Fibroblast of skin of left biceps (primary cell): ENCODE results near the gene VRK1.
"Not testable (repeated sequence)": the region's sequence is repeated elsewhere in the genome, so short reads cannot be mapped to it uniquely, and the experiment has no call there.

Source experiments
- DNase-seq, 2 experiments: peaks; one replicate each; pipeline ENCODE4 v3.0.0-alpha.2; 2013; ENCODE audit warnings: low read depth in 2 of 2

Gene VRK1

GRCh38 chr14:96796851-96797581, at the start of gene VRK1:
VRK1 (plus strand) TSS chr14:96797382; CDS start chr14:96833472, 36,090 bp downstream.
- peak; percentile 85 to 88 for DNase-seq

GRCh38 chr14:96747608-96748007, 49.6 kb upstream of the VRK1 start:
- DNase-seq: no peak

GRCh38 chr14:96748362-96748761, 48.8 kb upstream of the VRK1 start:
- no peak for DNase-seq

DNA sequence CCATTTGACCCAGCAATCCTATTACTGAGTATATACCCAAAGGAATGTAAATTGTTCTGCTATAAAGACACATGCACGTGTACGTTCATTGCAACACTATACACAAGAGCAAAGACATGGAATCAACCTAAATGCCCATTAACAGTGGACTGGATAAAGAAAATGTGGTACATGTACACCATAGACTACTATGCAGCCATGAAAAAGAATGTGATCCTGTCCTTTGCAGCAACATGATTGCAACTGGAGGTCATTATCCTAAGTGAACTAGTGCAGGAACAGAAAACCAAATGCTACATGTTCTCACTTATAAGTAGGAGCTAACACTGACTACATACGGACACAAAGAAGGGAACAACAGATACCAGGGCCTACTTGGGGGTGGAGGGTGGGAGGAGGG, 45.7 kb upstream of the VRK1 start:
- DNase-seq: no peak

DNA sequence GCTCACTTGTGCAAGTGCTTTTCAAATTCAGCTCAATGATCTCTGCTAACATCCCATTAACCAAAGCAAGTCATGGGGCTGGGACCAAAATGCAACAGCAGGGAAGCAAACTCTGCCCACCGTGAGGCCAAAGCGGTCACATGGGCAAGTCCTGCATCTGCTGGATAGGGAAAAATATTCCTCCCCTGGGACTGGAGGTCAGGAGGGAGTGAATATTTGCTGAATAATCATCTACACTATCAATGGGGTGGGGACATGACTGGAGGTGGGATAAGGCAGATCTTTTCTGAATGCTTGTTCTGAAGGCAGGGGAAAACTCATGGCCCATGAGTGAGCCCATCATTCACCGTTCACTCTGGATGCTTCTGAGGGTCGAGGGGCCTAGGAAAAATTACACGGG, 45.1 kb upstream of the VRK1 start:
- no peak for DNase-seq

- DNase-seq: no peak
Measured at GRCh38 chr14:96752594-96752993, 44.6 kb upstream of the VRK1 start.

DNA sequence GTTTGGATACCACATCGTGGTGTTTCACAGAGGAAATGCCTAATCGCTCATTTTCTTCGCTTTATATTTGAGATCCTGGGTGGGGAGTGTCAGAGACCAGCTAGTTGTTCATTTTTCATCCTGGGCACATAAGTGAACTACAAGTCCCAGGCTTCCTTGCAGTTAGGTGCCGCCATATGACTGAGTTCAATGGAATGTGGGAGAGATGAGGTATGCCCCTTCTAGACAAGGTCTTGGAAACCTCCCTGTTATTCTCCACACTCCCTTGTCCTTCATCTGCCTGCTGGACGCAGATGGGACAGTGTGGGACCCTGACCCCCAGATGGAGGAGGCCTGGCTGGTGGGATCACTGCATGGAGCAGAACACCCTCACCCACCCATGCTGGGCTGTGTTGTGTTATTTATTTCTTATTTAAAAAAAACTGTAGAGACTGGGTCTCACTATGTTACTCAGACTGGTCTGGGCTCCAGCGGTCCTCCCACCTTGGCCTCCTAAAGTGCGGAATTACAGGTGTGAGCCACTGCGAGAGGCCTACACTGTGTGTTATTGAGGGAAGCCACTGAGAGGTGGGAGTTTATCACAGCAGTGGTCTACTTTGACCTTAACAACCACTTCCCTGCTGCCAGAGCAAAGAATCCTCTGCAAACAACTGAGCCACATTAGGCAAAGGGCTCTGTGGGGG, 42.9 kb upstream of the VRK1 start:
- DNase-seq: no peak

DNA sequence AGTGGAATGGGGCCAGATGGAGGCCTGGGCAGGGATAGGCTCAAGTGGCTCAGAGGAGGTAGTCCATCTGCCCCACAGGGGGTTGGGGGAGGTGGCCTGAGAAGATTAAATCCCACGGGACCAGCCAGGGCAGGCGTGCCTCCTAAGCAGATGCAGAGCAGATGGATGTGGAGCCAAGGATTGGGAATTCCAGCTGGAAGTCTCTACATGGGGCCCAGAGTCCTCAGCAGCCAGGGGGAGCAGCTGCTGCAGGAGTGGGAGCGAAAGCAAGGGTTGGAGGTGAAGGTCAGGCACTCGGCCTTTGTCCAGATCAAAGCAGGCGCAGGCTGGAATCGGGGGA, 42.4 kb upstream of the VRK1 start:
- no peak for DNase-seq

- no peak for DNase-seq
Measured at GRCh38 chr14:96756745-96757144, 40.4 kb upstream of the VRK1 start.

DNA sequence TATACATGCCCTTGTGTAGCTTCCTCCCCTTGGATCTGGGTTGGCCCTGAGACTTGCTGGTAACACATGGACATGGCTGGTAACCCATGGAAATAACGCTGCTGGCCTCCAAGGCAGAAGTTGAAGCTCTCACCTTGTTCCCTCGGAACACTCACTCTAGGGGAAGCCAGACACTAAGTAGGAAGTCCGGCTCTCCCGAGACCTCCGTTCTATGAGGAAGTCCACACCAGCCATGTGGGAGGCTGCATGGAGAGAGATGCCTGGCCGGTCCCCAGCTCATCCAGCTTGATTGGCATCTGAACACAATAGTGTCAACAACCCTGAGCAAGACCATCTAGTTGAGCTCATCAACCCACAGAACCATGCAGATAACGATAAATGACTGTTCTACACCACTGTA, 39.7 kb upstream of the VRK1 start:
- no peak for DNase-seq

- DNase-seq: no peak
Measured at GRCh38 chr14:96761066-96761465, 36.1 kb upstream of the VRK1 start.

DNA sequence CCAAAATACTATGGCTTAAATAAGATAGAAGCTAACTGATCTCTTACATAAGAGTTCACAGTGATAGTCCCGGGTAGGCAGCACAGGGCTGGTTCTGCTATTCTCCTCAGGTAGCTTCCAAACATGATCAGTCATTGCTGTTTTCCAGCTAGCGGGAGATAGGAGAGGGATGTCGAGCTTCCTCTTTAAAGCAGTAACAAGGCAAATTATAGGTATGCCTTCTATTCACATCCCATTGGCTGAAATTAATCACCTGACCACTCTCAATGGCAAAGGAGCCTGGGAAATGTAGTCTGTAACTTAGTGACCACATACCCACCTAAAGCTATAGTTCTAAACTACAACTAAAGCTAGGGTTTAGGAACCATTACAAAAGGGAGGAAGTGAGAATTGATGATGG, 34.5 kb upstream of the VRK1 start:
- peak in 1 of 2 experiments; percentile 7 for DNase-seq

- DNase-seq: no peak
Measured at GRCh38 chr14:96764012-96764411, 33.2 kb upstream of the VRK1 start.

DNA sequence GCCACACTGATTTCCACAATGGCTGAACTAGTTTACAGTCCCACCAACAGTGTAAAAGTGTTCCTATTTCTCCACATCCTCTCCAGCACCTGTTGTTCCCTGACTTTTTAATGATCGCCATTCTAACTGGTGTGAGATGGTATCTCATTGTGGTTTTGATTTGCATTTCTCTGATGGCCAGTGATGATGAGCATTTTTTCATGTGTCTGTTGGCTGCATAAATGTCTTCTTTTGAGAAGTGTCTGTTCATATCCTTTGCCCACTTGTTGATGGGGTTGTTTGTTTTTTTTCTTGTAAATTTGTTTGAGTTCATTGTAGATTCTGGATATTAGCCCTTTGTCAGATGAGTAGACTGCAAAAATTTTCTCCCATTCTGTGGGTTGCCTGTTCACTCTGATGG, 32.0 kb upstream of the VRK1 start:
- DNase-seq: not testable (repeated sequence)

DNA sequence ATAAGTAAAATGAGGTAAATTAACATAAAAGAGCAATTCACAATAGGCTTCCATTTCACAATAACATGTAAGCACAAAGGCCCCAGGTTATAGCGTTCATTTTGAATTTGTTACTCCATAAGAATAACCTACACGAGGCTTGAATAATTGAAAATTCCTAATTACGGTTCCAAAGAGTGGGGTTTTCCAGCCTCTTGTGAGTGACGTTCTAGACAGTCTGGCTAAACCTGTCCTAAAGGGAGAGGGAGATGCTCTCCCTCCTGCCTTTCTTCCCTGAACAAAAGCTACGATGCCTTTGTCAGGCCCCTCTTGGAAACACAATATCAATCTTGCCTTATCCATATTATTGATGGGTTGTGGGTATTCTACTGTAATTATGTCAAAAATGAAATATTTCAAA, 24.3 kb upstream of the VRK1 start:
- no peak for DNase-seq

DNA sequence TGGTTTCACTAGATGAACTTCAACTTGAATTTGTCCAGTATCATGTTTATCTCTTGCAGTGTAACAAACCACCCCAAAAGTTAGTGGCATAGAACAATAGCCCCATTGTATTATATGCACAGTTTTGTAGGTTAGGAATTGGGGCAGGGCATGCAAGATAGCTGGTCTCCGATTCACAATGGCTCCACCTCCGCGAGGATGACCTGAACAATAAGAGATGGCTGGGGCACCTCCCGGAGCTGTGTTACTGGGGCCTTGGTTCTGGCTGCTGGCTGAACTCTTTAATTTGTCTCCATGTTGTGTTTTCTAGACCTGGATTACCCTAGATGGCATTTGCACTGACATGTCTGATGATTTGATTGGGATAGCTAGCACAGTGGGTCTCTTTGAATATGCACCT, 20.4 kb upstream of the VRK1 start:
- DNase-seq: no peak

GRCh38 chr14:96780500-96780899, 16.7 kb upstream of the VRK1 start:
- DNase-seq: no peak

DNA sequence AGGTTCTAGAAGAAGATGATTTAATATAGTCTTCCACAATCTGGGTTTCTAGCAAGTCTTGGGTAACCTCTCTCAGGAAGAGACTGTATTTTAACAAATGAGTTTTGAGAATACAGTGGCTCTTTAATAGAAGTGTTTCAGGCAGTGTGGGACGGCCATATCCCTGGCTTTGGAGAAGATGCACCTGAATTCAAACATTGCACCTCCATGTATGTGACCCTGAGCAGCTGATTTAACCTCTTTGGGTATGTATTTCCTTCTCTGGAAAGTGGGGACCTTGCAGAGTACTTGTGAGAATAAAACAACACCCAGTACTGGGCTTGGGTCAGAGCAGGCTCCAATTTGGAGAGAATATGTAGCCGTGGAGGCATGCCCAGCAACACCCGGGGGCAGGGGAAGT, 15.8 kb upstream of the VRK1 start:
- no peak for DNase-seq

DNA sequence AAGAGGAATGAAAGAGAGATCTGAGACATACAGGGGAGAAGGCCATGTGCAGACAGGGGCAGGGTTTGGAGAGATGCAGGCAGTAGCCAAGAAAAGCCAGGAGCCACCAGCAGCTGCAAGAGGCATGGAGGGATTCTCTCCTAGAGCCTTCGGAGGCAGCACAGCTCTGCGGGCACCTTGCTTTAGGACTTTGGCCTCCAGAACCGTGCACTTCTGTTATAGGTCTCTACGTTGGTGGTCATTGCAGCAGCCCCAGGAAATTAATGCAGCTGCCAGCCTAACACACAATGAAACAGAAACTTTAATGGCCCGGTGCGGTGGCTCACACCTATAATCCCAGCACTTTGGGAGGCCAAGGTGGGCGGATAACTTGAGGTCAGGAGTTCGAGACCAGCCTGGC, 14.7 kb upstream of the VRK1 start:
- DNase-seq: no peak

- DNase-seq: no peak
Measured at GRCh38 chr14:96783043-96783914, 13.9 kb upstream of the VRK1 start.

DNA sequence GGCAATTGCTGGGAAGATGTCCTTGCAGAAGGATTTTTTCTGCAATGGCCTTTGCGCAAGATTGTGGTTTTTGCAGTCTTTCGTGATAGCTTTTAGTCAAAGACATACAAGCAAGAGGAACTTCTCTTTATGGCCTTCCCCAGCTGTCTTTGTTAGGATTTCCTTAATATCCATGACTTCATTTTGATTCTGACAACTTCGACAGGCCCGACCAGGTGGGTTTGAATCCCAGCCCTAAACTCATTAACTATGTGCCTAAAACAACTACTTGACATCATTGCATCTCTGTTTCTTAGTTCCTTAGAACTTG, 13.3 kb upstream of the VRK1 start:
- no peak for DNase-seq

DNA sequence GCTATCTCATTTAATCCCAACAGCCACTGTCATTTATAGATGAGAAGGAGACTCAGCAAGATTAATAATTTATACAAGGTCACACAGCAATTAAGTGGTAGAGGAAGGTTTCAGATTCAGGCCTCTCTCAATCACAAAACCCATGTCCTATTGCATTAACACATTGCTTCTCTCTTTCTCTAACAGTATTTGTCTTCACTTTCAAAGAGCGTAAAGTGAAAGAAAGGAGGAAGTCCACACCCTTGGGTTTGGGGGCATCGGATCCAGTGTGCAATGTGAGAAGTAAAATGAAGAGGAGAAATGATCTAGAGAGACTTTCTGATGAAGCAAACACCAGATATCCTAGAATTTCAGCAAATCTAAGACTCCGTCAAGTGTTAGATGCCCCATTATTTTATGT, 7.0 kb upstream of the VRK1 start:
- no peak for DNase-seq

DNA sequence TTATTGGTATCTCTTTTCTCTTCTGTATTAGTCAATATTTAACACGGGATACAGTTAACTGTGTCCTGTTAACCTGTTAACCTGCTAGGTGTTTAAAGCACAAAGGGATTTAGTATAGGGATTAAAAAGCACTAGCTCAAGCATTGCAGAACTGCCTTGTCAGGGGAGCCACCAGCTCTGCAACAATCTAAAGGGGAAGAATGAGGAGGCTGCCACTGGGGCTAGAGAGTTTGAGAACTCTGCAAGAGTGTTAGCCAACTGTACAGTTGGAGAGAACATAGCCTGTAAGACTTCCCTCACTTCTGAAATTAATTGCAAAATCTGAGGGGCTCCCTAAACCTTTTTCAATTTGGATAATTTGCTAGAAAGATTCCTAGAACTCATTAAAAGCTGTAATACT, 6.5 kb upstream of the VRK1 start:
- DNase-seq: no peak
